ENCODE measurements around the gene SEZ6L.

The SEZ6L gene

DNA sequence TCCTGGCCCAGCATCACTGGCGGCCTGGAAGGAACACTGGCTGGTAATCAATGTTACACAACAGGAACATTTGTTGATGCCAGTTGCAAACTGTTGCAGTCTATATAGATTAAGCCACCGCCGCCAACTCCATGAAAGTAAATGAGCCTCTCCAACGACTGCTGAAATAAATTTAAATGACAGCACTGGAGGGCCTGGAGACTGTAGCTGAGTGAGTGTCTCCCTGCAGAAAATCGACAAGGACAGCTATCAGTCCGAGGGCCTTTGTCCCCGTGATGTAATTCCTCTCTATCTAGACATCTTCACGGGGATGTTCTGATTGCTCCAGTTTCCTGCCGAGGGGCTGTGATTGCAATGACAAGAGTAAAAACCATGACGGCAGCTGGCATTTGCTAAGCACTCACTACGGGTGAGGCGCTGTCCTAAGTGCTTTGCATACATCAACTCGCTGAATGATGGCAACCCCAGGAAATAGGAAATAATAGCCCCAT, 120.4 kb downstream of the SEZ6L start:
- no peak for DNase-seq (ENCODE audit: low read depth, low spot score)
- H3K27ac ChIP-seq: no peak overlapping the region

DNA sequence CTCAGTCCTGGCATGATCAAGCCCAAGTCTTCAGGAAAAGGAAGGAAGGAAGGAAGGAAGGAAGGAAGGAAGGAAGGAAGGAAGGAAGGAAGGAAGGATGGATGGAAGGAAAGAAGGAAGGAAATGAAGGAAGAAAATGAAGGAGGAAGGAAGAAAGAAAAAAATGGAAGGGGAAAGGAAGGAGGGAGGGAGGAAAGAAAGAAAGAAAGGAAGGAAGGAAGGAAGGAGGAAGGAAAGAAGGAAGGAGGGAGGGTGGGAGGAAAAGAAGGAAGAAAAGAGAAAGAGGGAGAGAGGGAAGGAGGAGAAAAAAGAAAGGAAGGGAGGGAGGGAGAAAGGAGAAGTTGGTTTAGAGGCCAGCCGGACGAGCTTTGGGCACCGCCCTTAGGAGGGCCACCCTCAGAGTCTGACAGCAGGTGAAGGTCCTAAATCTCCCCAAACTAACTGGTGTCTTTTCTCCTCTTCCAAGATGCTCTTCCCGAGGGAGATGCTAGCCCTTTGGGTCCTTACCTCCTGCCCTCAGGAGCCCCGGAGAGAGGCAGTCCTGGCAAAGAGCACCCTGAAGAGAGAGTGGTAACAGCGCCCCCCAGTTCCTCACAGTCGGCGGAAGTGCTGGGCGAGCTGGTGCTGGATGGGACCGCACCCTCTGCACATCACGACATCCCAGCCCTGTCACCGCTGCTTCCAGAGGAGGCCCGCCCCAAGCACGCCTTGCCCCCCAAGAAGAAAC, 122.8 kb downstream of the SEZ6L start:
- DNase-seq (ENCODE audit: low read depth, low spot score): no peak
- no peak overlapping the region for H3K27ac ChIP-seq

- no peak for DNase-seq (ENCODE audit: low read depth, low spot score)
- H3K27ac ChIP-seq: no peak overlapping the region
Measured at GRCh38 chr22:26292667-26292995, 123.4 kb downstream of the SEZ6L start.

DNA sequence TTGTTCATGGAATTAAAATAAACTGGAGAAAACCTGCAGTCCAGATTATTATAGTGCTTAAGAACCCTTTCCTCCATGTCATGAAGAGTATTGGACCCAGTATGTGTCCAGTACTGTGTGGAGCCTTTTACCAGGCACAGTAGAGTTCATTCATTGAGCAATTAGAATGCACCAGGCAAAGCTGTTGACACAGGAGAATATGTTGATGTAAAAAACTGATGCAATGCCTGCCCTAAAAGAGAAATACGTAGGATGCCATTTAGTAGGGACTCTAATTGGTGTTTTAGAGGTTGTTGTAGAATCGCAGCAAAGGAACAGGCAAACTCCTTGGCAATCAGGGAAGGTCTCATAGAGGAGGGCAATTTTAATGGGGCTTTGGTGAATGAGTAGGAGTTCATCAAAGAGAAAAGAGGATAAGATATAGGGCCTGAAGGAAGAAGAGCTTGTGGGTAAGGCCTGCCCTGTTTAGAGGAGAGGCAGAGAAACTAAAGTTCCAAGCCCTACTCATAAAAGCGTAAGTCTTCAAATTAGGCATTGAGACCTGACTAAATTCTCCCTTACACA, 126.4 kb downstream of the SEZ6L start:
- DNase-seq (ENCODE audit: low read depth, low spot score): no peak
- no peak overlapping the region for H3K27ac ChIP-seq

- H3K27ac ChIP-seq: no peak overlapping the region
- no peak for DNase-seq (ENCODE audit: low read depth, low spot score)
Measured at GRCh38 chr22:26298605-26299310, 129.5 kb downstream of the SEZ6L start.

GRCh38 chr22:26302726-26303125, 133.5 kb downstream of the SEZ6L start:
- DNase-seq (ENCODE audit: low read depth, low spot score): no peak
- no peak overlapping the region for H3K27ac ChIP-seq

DNA sequence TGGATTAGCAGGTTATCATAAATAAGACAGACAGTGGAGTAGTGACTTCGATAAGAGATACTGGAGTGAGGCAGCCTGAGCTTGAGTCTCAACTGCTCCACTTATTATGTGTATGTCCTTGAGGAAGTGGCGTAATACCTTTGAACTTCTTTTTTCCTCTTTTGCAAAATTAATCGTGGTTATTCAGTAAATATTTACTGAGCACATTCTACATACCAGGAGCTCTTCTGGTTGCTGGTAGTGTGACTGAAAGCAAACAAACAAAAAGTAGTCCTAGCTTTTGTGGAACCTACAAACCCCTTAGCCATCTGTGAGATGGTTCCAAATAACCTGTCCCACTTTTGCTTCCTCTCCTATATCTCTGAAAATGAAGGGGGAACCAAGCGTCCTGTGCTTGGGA, 134.2 kb downstream of the SEZ6L start:
- no peak for DNase-seq (ENCODE audit: low read depth, low spot score)
- H3K27ac ChIP-seq: no peak overlapping the region

- H3K27ac ChIP-seq: no peak overlapping the region
- no peak for DNase-seq (ENCODE audit: low read depth, low spot score)
Measured at GRCh38 chr22:26304730-26305129, 135.5 kb downstream of the SEZ6L start.

- H3K27ac ChIP-seq: no peak overlapping the region
- DNase-seq (ENCODE audit: low read depth, low spot score): no peak
Measured at GRCh38 chr22:26308467-26308866, 139.2 kb downstream of the SEZ6L start.

DNA sequence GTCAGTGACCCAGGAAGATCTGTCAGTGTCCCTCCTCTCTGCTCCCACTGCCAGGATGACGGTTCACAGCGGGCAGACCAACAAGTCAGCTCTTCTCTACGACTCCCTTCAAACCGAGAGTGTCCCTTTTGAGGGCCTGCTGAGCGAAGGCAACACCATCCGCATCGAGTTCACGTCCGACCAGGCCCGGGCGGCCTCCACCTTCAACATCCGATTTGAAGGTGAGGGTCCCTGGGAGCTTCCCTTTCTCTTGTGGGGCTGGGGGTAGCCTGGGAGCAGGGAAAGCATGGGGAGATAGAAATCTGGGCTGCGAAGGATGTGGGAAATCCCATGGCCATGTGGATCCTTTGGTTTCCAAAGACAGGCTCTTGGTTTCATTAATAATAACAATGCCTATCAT, 141.4 kb downstream of the SEZ6L start:
- no peak overlapping the region for H3K27ac ChIP-seq
- no peak for DNase-seq (ENCODE audit: low read depth, low spot score)

- H3K27ac ChIP-seq: no peak overlapping the region
- no peak for DNase-seq (ENCODE audit: low read depth, low spot score)
Measured at GRCh38 chr22:26313291-26313690, 144.0 kb downstream of the SEZ6L start.

- DNase-seq (ENCODE audit: low read depth, low spot score): no peak
- H3K27ac ChIP-seq: no peak overlapping the region
Measured at GRCh38 chr22:26314171-26314570, 144.9 kb downstream of the SEZ6L start.

DNA sequence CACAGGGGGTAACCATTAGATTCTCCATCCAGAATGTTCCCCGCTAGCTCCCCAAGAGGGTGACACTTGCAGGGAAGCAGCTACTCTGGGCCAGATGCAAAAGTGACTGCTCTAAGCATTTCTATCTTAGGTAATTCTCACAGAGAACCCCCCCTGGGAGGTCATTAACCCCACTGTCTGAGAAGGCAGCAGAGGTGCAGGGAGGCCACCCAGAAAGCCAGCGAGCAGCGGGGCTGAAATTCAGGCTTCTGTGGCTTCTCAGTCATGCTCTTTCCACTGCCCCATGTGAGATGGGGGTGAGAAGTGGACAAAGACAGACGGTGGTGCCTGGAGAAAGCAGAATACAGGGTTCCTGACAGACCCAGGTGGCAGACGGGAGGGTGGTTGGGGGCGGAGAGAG, 145.4 kb downstream of the SEZ6L start:
- no peak for DNase-seq (ENCODE audit: low read depth, low spot score)
- H3K27ac ChIP-seq: no peak overlapping the region

DNA sequence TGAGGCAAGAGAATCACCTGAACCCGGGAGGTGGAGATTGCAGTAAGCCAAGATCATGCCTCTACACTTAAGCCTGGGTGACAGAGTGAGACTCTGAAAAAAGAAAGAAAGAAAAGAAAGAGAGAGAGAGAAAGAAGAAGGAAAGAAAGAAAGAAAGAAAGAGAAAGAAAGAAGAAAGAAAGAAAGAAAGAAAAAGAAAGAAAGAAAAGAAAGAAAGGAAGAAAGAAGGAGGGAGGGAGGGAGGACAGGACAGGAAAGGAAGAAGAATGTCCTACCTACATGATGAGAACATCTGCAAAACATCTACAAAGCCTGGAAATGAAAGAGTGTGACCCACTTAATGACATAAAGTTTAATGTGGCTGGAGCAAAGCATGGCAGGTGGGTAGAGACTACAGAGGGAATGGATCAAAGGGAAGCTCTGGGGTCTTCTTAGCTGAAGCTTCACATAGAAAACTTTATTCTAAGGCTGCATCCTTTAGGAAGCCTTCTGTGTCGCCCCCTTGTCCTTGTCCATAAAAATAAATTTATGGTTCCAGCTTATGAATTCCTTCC, 147.5 kb downstream of the SEZ6L start:
- DNase-seq (ENCODE audit: low read depth, low spot score): no peak
- no peak overlapping the region for H3K27ac ChIP-seq

DNA sequence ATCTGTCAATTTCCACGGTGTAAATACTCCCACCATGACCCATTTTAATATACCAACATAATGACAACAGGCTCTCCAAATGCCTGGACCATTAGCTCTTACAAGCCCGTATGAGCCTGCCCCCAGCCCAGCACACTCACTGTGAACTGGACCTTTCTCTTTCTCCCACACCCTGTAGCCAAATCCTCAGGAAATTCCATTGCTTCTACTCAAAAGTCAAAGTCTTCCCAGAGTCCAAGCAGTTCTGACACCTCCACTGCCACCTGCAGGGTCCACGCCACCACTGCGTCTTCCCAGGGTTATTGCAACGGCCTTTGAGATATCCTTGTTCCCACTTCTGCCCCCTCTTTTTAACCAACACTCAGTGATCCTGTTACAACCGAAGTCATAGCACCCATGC, 149.7 kb downstream of the SEZ6L start:
- DNase-seq (ENCODE audit: low read depth, low spot score): no peak
- H3K27ac ChIP-seq: no peak overlapping the region

GRCh38 chr22:26320447-26320846, 151.2 kb downstream of the SEZ6L start:
- DNase-seq (ENCODE audit: low read depth, low spot score): no peak
- no peak overlapping the region for H3K27ac ChIP-seq

DNA sequence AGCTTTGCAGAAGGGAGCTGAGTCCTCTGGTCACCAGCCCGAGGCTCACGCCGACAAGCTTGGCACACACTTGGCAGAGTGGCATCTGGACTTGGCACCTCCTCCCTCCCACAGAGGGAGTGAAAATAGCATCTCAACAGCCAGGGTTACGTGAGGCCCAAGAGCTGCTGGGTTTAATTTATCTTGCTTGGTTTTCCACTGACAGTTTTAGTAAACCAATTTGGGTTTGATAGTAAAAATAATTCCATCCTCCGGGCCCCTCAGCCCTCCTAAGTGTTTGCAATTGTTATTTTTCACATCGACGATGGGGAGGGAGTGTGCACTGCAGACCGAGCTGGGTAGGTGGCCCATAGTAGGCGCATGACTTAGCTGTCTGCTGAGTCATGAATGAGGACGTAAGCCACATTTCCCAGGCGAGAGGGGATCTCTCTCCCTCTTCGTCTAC, 152.2 kb downstream of the SEZ6L start:
- DNase-seq (ENCODE audit: low read depth, low spot score): no peak

GRCh38 chr22:26322179-26322905, 153.1 kb downstream of the SEZ6L start:
- H3K27ac ChIP-seq: no peak overlapping the region
- DNase-seq (ENCODE audit: low read depth, low spot score): peak; percentile 72

More for the DNA sequence above, 152.2 kb downstream of the SEZ6L start:
- H3K27ac ChIP-seq: no peak overlapping the region

GRCh38 chr22:26323013-26323412, 153.8 kb downstream of the SEZ6L start:
- DNase-seq (ENCODE audit: low read depth, low spot score): no peak
- H3K27ac ChIP-seq: no peak overlapping the region

DNA sequence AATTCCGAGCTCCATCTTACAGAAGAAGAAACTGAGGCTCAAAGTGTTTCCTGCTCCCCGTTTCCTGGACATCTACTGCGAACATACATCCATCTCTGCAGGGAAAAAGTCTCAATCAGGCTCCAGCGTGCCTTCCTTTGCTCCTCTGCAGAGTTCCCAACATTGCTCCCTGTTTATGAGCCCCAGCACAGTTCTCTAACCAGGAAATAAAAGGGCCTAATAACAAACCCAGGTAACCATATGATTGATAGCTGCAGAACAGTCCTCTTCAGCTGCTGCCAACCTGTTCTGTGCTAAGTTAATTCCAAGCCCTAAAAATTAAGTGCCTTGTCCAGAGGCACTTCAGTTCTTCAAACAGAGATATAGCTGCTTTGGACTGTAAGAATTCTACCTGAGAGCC, 154.9 kb downstream of the SEZ6L start:
- no peak for DNase-seq (ENCODE audit: low read depth, low spot score)
- H3K27ac ChIP-seq: no peak overlapping the region

DNA sequence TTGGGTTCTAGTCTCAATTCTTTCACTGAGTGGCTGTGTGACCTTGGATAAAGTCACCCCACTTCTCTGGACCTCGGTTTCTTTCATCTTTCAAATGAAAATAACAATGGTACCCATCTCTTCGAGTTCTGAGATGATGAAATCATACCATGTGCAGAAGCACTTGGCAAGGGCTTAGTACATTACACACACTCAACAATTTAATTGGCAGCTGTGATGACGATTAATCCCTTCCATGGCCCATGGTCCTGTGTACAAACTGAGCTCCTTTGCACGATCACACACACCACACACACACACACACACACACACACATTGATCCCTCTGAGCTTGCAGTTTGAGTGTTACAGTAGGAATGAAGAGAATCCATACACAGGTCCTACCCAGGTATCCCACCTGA, 156.4 kb downstream of the SEZ6L start:
- DNase-seq (ENCODE audit: low read depth, low spot score): no peak
- H3K27ac ChIP-seq: no peak overlapping the region

All from epithelial cell of prostate (primary cell).